OCI-LY1 (cell line): ENCODE results near the gene TMEM238.
"Not testable (repeated sequence)": the region's sequence is repeated elsewhere in the genome, so short reads cannot be mapped to it uniquely, and the experiment has no call there.

ENCODE experiments used
- H2AFZ ChIP-seq: fragments of 200-600 bp; sonication (generic), shearing (Covaris generic); 2 replicates; pipeline ENCODE4 v1.6.0; 2014; ENCODE audit warnings: antibody characterized with exemption, mild to moderate bottlenecking, low read length
- H3F3A ChIP-seq: fragments of 200-600 bp; sonication (generic), shearing (Covaris generic); 2 replicates; pipeline ENCODE4 v1.6.0; 2014; ENCODE audit warnings: mild to moderate bottlenecking, antibody characterized with exemption, low read length, moderate library complexity; ENCODE audit not compliant: insufficient read depth
- H3K27ac ChIP-seq: fragments of 200-600 bp; sonication (generic); 2 replicates; pipeline ENCODE4 v1.5.1; 2014; ENCODE audit warnings: low read length, mixed run types, mild to moderate bottlenecking, low read depth; ENCODE audit not compliant: poor library complexity, severe bottlenecking
- H3K27me3 ChIP-seq: fragments of 200-600 bp; sonication (generic); 2 replicates; pipeline ENCODE4 v1.6.0; 2014; ENCODE audit warnings: antibody characterized with exemption, mild to moderate bottlenecking, low read length, moderate library complexity; ENCODE audit not compliant: insufficient read depth
- H3K36me3 ChIP-seq: fragments of 200-600 bp; sonication (generic); 2 replicates; pipeline ENCODE4 v1.6.1; 2014; ENCODE audit warnings: mild to moderate bottlenecking, antibody characterized with exemption, low read length, moderate library complexity, mixed read lengths; ENCODE audit not compliant: insufficient read depth
- H3K4me1 ChIP-seq: fragments of 200-600 bp; sonication (generic); 2 replicates; pipeline ENCODE4 v1.5.1; 2014; ENCODE audit warnings: mild to moderate bottlenecking, low read length, moderate library complexity; ENCODE audit not compliant: insufficient read depth, severe bottlenecking
- H3K4me2 ChIP-seq: fragments of 200-600 bp; sonication (generic), shearing (Covaris generic); 2 replicates; pipeline ENCODE4 v1.6.1; 2014; ENCODE audit warnings: low read length
- H3K4me3 ChIP-seq: fragments of 200-600 bp; sonication (generic); 2 replicates; pipeline ENCODE4 v1.5.1; 2014; ENCODE audit warnings: low read length, low read depth, mild to moderate bottlenecking, mixed read lengths; ENCODE audit not compliant: poor library complexity, severe bottlenecking
- H3K79me2 ChIP-seq: fragments of 200-600 bp; shearing (Covaris generic); 2 replicates; pipeline ENCODE4 v1.6.1; 2016; ENCODE audit warnings: mixed run types, low read length, mixed read lengths; ENCODE audit not compliant: insufficient read depth
- H3K9ac ChIP-seq: fragments of 200-600 bp; sonication (generic), shearing (Covaris generic); 2 replicates; pipeline ENCODE4 v1.6.1; 2014; ENCODE audit warnings: mild to moderate bottlenecking, low read length, mixed read lengths
- H3K9me2 ChIP-seq: fragments of 200-600 bp; sonication (generic), shearing (Covaris generic); 2 replicates; pipeline ENCODE4 v1.6.1; 2014; ENCODE audit warnings: low read depth, mild to moderate bottlenecking, low read length, mixed read lengths
- H3K9me3 ChIP-seq: fragments of 200-600 bp; shearing (Covaris generic); 2 replicates; pipeline ENCODE4 v1.6.1; 2014; ENCODE audit warnings: low read length, mixed read lengths
- H4K20me1 ChIP-seq: fragments of 200-600 bp; sonication (generic), shearing (Covaris generic); 2 replicates; pipeline ENCODE4 v1.6.0; 2016; ENCODE audit warnings: mild to moderate bottlenecking, low read length; ENCODE audit not compliant: insufficient read depth
- CTCF ChIP-seq: fragments of 200-600 bp; sonication (generic), shearing (Covaris generic); IDR thresholded peaks from 2 replicates; pipeline ENCODE4 v1.5.1; 2017; ENCODE audit warnings: mild to moderate bottlenecking, antibody characterized with exemption, low read length, moderate library complexity, mixed read lengths
- EZH2 ChIP-seq: fragments of 200-600 bp; sonication (generic), shearing (Covaris generic); IDR thresholded peaks from 2 replicates; pipeline ENCODE4 v1.8.0; 2017; ENCODE audit warnings: borderline replicate concordance, mixed run types, mild to moderate bottlenecking, antibody characterized with exemption, low read length, moderate library complexity, mixed read lengths

Gene TMEM238

DNA sequence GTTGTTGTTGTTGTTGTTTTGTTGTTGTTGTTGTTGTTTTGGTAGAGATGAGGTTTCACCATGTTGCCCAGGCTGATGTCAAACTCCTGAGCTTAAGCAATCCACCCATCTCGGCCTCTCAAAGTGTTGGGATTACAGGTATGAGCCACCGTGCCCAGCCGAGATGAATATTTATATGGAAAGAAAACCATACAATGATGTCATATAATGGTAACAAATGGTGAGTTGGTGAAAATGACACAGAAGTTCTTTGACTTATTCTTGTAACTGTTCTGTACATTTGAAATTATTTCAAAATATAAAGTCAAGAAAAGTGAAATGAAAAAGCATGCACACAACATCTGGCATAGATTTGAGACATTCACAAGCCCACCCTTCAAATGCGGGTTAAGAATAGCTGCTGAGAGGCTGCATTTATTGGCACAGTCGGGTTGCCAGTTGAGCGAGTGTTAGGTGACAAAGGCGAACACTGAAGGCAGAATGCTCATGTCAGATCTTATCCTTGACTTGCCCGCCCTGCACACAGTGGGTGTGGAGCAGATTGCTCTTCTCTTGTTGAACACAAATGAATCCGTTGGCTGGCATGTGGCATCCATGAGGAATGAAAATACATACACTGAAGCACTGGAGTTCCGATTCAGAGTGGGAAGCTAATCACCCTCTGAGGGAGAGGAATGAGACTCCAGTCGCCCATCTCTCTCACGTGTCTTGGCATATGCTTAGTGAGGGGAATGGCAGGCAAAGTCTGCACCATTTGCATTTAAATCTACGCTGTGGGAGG is 39.3 kb upstream of the TMEM238 start:
- H3K9me3 ChIP-seq = peaks cover 3% of the 10 kb centered on the region; the same call in 1 of the 2 replicates
- H3K9me2 ChIP-seq = no peaks in the 10 kb centered on the region
- H3K36me3 ChIP-seq = no peaks in the 10 kb centered on the region; the same call in 1 of the 2 replicates
- H4K20me1 ChIP-seq = no peaks in the 10 kb centered on the region
- TF ChIP-seq CTCF (no peak), EZH2 (no peak)
- no peaks in the 10 kb centered on the region for H3K79me2 ChIP-seq
- no peak overlapping the region for H3K4me3 ChIP-seq
- no peak overlapping the region for H2AFZ ChIP-seq
- H3K4me1 ChIP-seq = no peaks in the 10 kb centered on the region
- no peak overlapping the region for H3K27ac ChIP-seq
- H3K27me3 ChIP-seq = peaks cover 13% of the 10 kb centered on the region; the same call in 1 of the 2 replicates
- H3F3A ChIP-seq = no peaks in the 10 kb centered on the region
- no peak overlapping the region for H3K4me2 ChIP-seq
- H3K9ac ChIP-seq = no peak overlapping the region

GRCh38 chr19:55421281-55421680 is 37.2 kb upstream of the TMEM238 start:
- H2AFZ ChIP-seq, H3K9ac ChIP-seq, H3K4me2 ChIP-seq, H3K79me2 ChIP-seq, H3K36me3 ChIP-seq, H3K4me3 ChIP-seq, H3K9me3 ChIP-seq, H3K4me1 ChIP-seq, H3F3A ChIP-seq, H4K20me1 ChIP-seq, H3K27ac ChIP-seq, H3K9me2 ChIP-seq: not testable (repeated sequence)
- H3K27me3 ChIP-seq = peaks cover 13% of the 10 kb centered on the region; the same call in 1 of the 2 replicates

- no peak overlapping the region for H3K4me3 ChIP-seq
- no peak overlapping the region for H3K4me2 ChIP-seq
- H3K9me3 ChIP-seq = peaks cover 3% of the 10 kb centered on the region; the same call in 1 of the 2 replicates
- H3K9me2 ChIP-seq = no peaks in the 10 kb centered on the region
- H3K27ac ChIP-seq = no peak overlapping the region
- H3F3A ChIP-seq = no peaks in the 10 kb centered on the region
- no peak for TF ChIP-seq CTCF
- TF ChIP-seq EZH2 = no peak
- peaks cover 13% of the 10 kb centered on the region; the same call in 1 of the 2 replicates for H3K27me3 ChIP-seq
- no peak overlapping the region for H2AFZ ChIP-seq
- H3K4me1 ChIP-seq = no peaks in the 10 kb centered on the region
- no peaks in the 10 kb centered on the region; the same call in 1 of the 2 replicates for H3K36me3 ChIP-seq
- no peak overlapping the region for H3K9ac ChIP-seq
- no peaks in the 10 kb centered on the region for H3K79me2 ChIP-seq
- H4K20me1 ChIP-seq = no peaks in the 10 kb centered on the region
These were observed 35.6 kb upstream of the TMEM238 start for GRCh38 chr19:55419624-55420236.
